Fibroblast of upper back skin (primary cell): Measurements from ENCODE around the gene GALNT13.

ENCODE experiments used
- DNase-seq: peaks from one replicate; pipeline ENCODE4 v3.0.0-alpha.2; 2013

The GALNT13 gene

DNA sequence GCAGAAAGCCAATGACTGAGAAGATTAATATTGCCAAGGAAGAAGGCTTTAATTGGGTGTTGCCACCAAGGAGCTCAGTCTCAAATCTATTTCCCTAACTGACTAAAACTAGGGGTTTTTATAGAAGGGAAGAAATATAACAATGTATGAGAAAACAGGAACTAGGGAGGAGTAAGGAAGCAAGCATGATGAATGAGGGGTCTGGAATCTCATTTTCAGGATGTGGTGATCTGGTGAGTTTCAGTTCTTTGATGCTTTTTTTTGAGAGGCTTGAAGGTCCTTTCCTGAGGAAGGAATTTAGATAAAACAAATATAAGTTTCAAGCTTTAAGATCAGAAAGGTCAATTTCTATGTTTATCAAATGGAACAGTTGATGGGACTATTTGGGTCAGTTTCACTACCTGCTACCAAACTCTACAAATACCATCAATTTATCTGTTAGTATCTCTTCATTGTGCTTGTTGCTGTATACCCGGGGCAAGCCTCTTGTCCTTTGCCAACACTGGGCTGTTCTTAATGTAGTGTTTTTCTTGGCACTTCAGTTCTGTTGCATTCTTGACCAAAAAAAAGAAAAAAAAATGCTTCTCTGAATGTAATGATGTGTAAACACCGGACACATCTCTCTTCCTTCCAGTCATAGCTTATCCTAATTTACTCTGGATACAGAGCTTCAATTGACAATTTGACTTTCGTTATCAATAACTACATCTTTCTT, 357.0 kb downstream of the GALNT13 start:
- no peak for DNase-seq

- DNase-seq, result no peak
Measured at GRCh38 chr2:154229966-154230365, 358.2 kb downstream of the GALNT13 start.

GRCh38 chr2:154231021-154231420, 359.3 kb downstream of the GALNT13 start:
- DNase-seq, result no peak

- DNase-seq, result no peak
Measured at GRCh38 chr2:154233231-154233630, 361.5 kb downstream of the GALNT13 start.

DNA sequence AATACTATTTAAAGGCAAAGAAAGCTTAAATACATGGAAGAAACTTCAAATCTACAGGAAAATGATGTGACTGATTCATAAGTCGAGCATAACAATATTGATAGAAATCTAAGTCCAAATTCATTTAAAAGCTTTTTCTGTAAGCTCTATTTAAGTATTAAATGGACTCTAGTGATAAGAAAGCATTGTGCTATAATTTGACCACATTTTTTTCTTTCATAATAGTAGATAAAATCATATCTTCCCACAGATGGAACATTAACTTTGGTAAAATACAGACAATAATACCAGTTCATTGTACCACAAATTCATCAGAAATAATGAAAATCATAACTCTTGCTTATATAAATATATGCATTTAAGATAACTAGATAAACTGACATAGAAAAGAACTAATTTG, 366.5 kb downstream of the GALNT13 start:
- DNase-seq, result no peak

DNA sequence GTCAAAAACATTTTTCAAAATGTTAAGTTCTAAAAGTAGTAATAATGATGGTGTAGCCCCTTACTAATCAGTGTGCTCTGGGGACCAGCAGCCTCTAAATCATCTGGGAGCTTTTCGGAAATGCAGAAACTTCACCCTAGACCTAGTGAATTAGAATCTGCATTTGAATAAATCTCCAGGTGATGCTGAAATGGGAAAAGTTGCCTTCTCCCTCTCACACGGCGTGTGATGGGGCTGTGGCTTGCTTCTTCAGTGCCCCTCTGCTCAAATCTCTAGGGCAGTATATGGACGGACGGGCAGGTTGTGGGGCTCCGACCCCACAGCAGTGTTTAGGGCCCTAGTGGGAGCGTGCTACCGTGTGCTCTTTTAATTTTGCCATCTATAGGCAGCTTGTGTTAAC, 368.6 kb downstream of the GALNT13 start:
- DNase-seq, result no peak

- DNase-seq, result no peak
Measured at GRCh38 chr2:154240921-154241379, 369.2 kb downstream of the GALNT13 start.

DNA sequence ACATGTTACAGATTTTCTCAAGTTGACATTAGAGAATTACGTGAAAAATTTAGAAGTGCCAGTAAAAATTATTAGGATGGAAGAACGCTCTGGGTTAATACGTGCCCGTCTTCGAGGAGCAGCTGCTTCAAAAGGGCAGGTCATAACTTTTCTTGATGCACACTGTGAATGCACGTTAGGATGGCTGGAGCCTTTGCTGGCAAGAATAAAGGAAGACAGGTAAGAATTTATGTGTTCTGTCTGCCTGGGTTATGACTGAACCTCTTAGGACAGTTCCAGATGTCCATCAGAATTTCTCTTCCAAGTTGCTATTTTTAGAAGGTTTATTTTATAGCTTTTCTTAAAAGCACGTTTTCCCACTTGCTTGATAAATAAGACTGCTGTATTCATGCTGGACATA, 371.0 kb downstream of the GALNT13 start:
- DNase-seq, result no peak

DNA sequence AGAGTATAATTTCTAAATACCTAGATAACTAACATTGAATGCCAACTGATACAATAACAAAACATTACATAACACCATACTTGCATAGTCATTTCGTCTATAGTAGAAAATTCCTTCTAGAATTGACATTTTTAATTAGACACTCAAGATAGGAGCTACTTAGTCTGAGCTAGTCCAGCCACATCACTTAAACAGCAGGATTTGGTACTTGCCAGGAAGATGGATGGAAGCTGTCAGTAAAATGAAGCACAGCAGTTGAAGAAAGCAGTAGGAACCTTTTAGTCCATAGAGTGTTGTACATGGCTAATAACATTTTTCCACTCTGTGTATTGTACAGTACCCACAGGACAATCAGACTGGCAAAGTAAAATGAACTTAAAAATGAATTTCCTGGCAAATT, 372.0 kb downstream of the GALNT13 start:
- no peak for DNase-seq

DNA sequence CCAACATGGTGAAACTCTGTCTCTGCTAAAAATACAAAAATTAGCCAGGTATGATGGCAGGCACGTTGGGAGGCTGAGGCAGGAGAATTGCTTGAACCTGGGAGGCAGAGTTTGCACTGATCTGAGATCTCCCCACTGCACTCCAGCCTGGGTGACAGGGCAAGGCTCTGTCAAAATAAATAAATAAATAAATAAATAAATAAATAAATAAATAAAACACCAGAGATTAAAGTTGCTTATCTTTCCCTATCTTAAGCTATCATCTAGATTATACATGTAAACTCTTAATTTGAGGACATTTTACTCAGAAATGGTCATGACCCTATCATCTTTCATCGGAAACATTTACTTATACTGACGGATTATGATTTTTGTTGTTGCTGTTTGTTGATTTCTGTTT, 373.2 kb downstream of the GALNT13 start:
- no peak for DNase-seq

- no peak for DNase-seq
Measured at GRCh38 chr2:154247503-154247902, 375.8 kb downstream of the GALNT13 start.

GRCh38 chr2:154256136-154256535, 384.4 kb downstream of the GALNT13 start:
- DNase-seq, result no peak

GRCh38 chr2:154259030-154259429, 387.3 kb downstream of the GALNT13 start:
- no peak for DNase-seq

DNA sequence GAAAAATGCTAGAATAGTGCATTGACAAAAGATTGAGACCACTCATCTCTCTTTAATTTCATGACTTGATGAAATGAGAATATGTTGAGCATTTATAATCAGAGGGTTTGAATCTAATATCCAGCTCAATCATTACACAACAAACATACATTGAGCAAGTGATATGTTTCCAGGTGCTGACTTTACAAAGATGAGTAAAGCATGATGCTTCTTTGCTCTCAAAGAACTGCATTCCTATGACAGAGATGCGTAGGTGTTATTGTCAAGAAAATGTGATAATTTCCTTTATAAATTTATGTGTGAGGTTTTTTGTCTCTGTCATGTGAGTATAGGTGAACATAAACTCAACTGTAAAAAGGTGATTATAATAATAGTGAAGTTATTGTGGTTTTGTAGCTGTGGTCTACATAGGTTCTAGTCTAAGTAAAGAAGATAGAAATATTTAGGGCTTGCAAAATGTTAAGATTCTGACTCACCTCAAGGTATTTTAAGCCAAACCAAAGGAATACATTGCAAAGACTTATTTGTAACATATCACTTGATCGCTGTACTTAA, 389.8 kb downstream of the GALNT13 start:
- DNase-seq, result no peak

GRCh38 chr2:154263206-154263605, 391.5 kb downstream of the GALNT13 start:
- DNase-seq, result no peak

GRCh38 chr2:154264024-154264423, 392.3 kb downstream of the GALNT13 start:
- no peak for DNase-seq

GRCh38 chr2:154267983-154268382, 396.3 kb downstream of the GALNT13 start:
- DNase-seq, result no peak

- DNase-seq, result no peak
Measured at GRCh38 chr2:154280543-154280942, 408.8 kb downstream of the GALNT13 start.

DNA sequence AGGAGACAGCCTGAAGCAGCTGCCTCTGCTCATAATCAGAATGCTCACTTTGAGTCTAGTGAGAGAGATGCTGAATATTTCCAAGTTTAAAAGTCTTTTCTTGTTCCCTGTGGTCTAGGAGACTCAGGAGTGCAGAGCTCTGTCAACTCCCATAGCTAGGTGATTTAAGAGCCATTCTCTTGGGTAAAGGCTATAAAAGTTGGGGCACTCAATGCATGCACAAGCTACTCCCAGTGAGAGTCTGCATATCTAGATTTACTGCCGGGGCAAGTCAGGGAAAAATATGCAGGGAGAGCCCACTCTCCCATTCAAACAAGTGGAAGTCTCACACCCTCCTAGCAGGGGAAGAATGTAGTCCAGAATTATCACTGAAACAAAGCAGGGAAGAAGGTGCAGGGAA, 418.1 kb downstream of the GALNT13 start:
- DNase-seq, result no peak

- no peak for DNase-seq
Measured at GRCh38 chr2:154291511-154291910, 419.8 kb downstream of the GALNT13 start.

- DNase-seq, result no peak
Measured at GRCh38 chr2:154291927-154292326, 420.2 kb downstream of the GALNT13 start.

- no peak for DNase-seq
Measured at GRCh38 chr2:154293864-154294263, 422.1 kb downstream of the GALNT13 start.

DNA sequence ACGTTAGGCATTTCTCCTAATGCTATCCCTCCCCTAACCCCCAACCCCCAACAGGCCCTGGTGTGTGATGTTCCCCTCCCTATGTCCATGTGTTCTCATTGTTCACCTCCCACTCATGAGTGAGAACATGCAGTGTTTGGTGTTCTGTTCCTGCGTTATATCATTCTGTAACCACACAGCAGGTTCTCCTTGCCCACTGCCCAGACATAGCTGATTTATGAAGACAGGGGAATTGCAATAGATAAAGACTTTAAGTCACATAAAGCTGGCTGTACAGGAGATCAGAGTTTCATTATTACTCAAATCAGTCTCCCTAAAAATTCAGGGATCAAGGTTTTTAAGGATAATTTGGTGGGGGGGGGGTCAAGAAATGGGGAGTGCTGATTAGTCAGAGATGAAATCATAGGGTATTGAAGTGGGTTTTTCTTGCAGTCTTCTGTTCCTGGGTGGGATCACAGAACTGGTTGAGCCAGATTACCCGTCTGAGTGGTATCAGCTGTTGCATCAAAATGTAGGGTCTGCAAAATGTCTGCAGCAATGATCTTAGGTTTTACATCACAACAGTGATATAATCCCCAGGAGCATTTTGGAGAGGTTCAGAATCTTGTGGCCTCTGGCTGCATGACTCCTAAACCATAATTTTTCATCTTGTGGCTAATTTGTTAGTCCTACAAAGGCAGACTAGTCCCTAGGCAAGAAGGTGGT, 434.7 kb downstream of the GALNT13 start:
- DNase-seq, result peak; percentile 0

DNA sequence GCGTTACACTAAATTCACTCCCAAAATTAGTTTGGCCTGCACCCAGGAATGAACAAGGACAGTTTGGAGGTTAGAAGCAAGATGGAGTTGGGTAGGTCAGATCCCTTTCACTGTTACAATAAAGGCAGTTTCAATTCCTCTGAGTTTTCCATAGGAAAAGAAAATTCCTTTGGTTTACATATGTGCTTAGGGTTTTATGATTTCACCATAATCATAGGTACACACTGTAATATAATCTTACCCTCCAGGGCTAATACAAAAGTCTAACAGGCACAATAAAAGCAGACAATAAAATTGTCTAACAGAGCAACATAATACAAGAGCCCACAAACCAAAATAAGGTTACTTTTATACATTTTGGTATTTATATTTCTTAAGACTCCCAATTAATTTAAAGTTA, 435.3 kb downstream of the GALNT13 start:
- no peak for DNase-seq
